ENCODE data around the gene SMIM38. TPM values are rescaled to one million over a fixed set of nuclear protein-coding genes. Genes with fewer than 3 reads are reported as not detected.

The SMIM38 gene
- total RNA-seq, 1 experiment from 2014 or later: not detected

GRCh38 chr11:69178819-69179482 is 23.2 kb downstream of the SMIM38 start:
- DNase-seq (ENCODE audit: low read depth): no peak

- DNase-seq (ENCODE audit: low read depth): no peak
Observed at GRCh38 chr11:69180226-69180625, 24.5 kb downstream of the SMIM38 start.

DNA sequence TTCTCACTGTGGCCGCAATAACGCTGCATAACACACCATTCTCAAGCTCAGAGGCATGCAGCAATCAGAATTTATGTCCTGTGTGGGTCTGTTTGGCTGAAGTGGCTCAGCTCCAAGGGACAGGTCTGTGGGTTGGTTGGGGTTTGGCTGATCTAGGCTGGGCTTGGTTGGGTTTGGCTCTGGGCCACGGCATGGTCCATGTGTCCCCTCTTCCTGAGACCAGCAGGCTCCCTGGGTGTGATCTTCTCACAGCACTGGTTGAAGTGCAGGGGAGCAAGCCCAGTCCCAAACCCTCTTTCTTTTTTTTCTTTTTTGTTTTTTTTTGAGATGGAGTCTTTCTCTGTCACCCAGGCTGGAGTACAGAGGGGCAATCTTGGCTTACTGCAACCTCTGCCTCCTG is 25.0 kb downstream of the SMIM38 start:
- DNase-seq (ENCODE audit: low read depth): no peak

- no peak for DNase-seq (ENCODE audit: low read depth)
Observed at GRCh38 chr11:69183613-69184012, 27.9 kb downstream of the SMIM38 start.

GRCh38 chr11:69186316-69187260 is 30.9 kb downstream of the SMIM38 start:
- DNase-seq (ENCODE audit: low read depth): no peak

- DNase-seq (ENCODE audit: low read depth): no peak
Observed at GRCh38 chr11:69187540-69188065, 31.9 kb downstream of the SMIM38 start.

DNA sequence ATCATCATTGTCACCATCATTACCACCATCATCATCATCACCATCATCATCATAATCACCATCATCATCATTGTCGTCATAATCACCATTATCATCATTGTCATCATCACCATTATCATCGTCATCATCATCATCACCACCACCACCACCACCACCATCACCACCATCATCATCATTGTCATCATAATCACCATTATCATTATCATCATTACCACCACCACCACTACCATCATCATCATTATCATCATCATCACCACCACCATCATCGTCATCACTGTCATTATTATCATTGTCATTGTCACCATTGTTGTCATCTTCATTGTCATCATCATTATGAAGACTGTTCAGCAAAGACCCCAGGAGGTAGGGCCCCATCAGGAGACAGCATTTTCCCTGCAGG is 33.3 kb downstream of the SMIM38 start:
- DNase-seq (ENCODE audit: low read depth): no peak

GRCh38 chr11:69190796-69191536 is 35.2 kb downstream of the SMIM38 start:
- no peak for DNase-seq (ENCODE audit: low read depth)

GRCh38 chr11:69192301-69192721 is 36.6 kb downstream of the SMIM38 start:
- no peak for DNase-seq (ENCODE audit: low read depth)

GRCh38 chr11:69193151-69193550 is 37.4 kb downstream of the SMIM38 start:
- DNase-seq (ENCODE audit: low read depth): no peak

DNA sequence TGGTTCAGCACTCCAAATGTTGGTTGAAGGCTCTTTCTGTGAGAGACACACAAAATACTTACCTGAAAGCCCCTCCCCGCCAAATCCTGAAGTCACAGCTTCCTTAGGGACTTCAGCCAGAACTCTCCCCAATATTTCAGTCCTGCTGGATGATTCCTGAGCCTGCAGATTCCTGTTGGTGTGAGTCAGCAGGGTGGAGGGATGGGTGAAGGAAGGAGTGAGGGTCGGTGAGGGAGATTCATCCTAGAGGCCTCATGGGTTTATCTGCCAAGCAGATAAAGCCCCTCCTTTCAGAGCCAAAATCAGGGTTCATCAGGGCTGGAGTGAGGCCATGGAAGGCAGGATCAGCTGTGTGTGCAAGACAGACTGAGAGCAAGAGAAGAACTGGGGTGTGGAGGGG is 37.9 kb downstream of the SMIM38 start:
- DNase-seq (ENCODE audit: low read depth): no peak

DNA sequence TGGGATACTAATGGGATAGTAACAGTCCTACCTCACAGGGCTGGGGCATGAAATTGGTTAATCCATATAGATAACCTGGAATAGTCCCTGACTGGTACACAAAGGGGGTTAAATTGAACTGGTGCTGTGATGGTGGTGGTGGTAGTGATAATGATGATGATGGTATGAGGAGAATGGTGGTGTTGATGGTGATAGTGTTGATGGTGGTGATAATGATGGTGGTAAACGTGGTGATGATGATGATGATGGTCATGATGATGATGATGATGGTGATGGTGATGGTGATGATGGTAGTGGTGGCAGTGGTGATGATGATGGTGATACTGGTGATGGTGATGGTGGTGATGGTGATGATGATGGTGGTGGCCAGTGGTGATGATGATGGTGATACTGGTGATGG is 38.7 kb downstream of the SMIM38 start:
- no peak for DNase-seq (ENCODE audit: low read depth)

DNA sequence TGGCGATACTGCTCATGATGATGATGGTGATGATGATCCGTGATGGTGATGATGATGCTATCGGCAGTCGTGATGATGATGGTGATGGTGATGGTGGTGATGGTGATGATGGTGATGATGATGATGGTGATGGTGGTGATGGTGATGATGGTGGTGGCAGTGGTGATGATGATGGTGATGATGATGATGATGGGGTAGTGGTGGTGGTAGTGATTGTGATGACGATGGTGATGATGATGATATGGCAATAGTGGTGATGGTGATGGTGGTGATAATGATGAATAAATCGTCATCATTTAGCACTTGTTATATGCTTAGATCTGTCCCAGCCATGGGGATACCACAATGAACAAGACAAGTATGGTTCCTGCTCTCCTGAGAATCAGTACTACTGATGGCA is 39.2 kb downstream of the SMIM38 start:
- no peak for DNase-seq (ENCODE audit: low read depth)

DNA sequence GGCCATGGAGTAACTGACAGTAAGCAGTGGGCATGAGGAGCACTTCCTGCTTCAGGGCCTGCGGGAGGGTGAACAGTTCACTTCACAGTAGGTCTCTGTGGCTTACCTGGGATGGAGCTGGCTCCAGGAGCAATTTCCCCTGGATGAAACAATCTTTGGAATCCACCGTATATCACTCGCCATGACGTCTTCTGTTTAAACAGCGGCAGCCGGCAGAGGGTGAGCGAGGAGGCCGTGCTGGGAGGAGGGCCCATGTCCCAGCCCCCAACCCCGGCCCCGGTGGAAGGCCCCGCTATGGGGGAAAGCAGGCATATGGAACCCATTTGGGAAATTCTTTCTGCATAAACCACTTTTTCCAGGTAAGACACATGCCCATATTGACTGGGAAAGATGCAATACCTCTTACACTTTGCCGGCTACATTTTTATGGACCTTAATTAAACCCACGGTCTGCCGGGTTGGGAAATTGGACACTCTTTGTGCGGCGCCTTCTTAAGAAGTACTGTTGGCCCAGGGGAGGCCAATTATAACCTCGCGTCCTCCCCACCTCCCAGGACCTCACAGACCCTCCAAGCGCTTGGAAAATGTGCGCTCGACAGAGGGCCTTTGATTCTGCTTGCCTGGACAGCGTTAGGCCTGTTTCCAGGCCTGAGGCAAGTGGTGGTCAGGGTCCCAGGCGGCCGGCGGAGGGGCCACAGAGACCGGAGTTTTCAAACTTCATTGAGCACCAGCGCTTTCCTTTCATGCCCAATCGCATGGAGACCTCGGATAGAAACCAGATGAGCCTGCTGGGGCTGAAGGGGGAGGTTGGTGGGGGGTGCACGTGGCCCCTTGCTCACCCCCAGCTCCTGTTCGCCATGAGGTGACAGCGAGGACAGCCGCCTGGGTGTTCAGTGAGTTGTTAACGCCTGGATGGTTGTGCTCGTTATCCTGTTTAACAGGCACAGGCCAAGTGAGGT is 40.4 kb downstream of the SMIM38 start:
- no peak for DNase-seq (ENCODE audit: low read depth)

DNA sequence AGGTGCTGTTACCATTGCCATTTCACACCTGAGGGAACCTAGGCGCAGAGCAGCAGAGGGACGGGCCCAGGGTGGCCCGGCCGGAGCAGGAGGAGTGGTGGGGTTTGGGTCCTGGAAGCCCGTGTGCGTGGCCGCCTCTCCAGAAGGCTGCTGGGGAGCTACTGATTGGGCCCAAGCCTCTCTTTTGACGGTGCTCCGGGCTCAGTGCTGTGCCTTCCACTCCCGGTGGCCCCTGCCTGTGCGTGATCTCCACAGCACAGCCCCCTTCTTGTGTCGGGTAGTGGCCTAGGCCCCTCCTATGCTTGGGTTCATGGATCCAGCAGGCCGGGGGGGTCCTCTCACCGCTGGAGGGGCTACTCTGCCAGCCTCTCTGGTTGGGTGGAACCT is 41.0 kb downstream of the SMIM38 start:
- DNase-seq (ENCODE audit: low read depth): no peak

DNA sequence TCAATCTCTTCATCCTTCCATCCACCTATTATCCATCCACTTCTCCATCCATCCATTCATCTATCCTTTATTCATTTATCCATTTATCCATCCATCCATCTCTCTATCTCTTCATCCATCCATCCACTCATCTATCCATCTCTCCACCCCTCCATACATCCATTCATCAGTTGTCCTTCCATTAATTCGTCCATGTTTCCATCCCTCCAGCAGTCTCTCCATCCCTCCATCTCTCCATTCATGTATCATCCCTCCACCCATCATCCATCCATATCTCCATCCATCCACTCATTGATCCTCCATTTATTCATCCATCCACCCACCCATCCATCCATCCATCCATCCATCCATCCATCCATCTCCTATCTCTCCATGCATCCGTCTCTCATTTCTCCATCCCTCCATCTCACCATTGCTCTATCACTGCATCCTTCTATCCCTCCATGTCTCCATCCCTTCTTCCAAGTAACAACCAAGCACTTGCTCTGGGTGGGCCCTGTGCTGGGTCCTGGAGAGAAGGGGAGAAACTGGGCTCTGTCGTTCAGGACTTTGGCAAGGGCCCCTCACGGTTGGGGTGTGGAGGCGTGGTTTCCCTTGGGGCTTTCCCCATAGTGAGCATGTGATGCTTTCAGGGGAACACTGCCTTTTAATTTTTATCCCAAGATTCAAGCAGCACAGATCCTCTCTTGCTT is 43.3 kb downstream of the SMIM38 start:
- no peak for DNase-seq (ENCODE audit: low read depth)

DNA sequence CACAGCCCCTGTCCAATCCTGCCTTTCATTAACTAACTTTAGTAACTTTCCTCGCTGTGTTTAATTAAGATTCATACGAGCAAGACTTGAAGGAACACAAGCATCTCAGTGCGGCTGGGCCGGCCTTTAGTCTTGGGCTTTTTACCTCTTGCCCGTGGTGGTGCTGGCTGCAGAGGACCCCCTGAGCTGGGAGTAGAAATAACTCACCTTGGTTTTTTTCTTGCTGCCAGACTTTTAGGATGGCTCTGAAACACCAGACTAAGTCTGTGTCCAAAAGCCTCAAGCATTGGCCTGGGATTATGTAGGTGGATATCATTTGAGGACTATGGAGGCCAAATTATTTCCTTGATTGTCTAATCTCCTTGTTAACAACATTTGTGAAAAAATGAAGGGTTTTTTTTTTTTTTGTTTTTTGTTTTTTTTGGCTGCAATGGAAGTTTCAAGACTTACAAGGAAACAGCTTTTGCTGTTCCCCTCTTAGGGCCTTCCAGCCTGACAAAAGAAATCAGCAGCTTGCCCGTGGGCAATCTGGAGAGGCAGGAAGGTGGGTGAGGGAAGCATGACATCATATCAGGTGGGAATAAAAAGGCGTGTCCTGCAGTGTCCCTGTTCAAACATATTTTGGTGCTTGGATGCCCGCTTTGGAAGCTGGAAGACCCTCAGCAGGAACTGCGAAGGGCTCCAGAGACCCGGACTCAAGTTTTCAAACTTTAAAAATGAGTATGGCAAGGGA is 44.0 kb downstream of the SMIM38 start:
- no peak for DNase-seq (ENCODE audit: low read depth)

GRCh38 chr11:69200331-69201065 is 44.8 kb downstream of the SMIM38 start:
- no peak for DNase-seq (ENCODE audit: low read depth)

DNA sequence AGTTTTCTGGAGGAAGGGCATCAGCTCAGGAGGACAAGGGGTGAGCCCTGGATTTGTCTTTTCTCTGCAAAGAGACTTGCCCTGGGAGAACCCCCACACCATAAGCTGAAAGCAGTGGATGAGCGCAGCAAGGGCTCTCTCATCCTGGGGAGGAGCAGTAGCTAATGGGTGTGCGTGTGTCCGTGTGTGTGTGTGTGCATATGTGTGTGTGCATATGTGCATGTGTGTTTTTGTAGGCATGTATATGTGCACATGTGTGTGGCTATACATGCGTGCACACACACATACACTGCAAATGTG is 45.3 kb downstream of the SMIM38 start:
- no peak for DNase-seq (ENCODE audit: low read depth)

Data from HT1080 (cell line).